Activated CD8-positive, alpha-beta memory T cell treated with anti-CD3 and anti-CD28 coated beads for 1 hour (primary cell): ENCODE measurements around the gene GDPGP1.
A peak's percentile ranks its signal among the peaks of the same experiment; 100 is the strongest.
"Not testable (repeated sequence)": the region's sequence is repeated elsewhere in the genome, so short reads cannot be mapped to it uniquely, and the experiment has no call there.

Experiments
- DNase-seq, 2 donors: peaks; one replicate each; pipeline ENCODE4 v3.0.0-alpha.2; 2020; ENCODE audit warnings: low read depth in 1 of 2; ENCODE audit errors: extremely low read depth in 1 of 2

Gene GDPGP1

DNA sequence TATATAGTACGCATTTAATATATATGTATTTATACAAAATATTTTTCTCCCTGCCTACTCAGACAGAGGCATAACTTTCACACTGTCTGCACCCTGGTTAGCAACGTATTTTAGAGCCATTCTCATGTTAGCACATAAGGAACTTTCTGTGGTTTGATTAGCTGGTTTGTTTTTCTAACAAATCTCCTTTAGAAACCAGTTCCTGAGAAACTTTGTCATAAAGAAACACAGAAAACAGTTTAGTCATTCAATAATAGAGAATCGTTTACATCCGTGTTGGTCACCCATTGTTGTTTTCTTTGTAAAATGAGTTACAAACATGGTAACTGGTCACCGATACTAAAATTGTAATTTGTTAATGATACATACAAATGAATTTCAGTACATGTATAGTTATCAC lies 25.5 kb downstream of the GDPGP1 start:
- no peak for DNase-seq

- DNase-seq = not testable (repeated sequence)
These were observed 26.7 kb downstream of the GDPGP1 start for GRCh38 chr15:90260731-90261130.

DNA sequence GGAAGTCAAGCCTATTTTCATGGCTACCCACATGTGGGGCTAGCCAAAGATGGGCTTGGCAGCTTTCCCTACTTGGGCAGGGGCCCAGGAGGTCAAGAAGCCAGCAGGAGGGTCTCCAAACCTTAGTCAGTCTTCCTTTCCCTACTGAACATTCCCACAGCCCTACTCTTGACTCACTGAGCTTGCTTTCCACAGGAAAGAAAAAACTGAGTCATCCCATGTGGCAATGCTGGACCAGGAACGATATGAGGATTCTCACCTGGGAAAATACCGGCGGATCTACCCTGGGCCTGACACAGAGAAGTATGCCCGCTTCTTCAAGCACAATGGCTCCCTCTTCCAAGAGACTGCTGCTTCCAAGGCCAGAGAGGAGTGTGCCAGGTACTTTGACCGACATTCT lies 27.8 kb downstream of the GDPGP1 start:
- DNase-seq = no peak

DNA sequence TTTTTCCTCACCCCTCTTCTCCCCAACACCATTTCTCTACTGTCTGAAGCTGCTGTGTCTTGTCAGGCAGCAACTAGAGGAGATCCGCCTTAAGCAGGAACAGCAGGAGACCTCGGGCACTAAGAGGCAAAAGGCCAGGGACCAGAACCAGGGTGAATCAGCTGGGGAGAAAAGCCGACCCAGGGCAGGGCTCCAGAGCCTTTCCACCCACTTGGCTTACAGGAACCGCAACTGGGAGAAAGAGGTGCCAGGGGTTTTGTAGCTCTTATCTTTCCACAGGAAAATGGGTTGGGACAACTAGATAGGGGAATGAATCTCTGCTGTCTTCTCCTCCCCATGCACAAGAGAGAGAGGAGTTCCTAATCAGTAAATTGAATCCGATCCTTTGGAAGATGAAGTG lies 28.4 kb downstream of the GDPGP1 start:
- DNase-seq = no peak

GRCh38 chr15:90264671-90265070 lies 30.7 kb downstream of the GDPGP1 start:
- no peak for DNase-seq

DNA sequence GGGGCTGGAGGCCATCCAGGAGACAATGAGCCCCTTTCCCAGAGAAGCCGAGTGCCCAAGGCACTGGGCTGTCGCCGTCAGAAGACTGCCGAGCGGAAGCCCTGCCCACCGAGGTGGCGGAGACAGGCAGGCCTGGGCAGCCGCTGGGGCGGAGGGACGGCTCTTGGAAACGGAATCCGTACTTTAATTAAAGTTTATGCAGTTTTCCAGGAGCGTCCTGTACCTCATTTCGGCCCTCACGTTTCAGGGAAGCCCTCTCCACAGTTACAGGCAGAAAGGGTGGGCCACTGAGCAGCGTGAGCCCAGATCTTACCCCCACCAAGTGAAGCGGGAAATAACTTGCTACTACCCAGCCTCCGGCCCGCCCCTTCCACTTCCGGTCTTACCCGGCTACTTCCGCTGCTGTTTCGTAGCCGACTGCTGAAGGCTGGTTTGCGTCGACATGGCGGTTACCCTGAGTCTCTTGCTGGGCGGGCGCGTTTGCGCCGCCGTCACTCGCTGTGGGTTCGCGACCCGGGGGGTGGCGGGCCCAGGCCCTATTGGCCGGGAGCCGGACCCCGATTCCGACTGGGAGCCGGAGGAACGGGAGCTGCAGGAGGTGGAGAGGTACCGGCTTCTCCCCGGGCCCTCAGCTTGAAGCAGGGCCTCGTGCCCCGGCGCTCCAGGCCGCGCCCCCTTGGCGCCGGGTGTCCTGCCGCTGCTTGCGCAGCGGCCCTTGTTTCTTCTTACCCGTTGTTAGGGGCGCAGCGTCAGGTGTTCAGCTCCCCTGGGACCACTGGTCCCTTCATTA lies 31.5 kb downstream of the GDPGP1 start, which contains the start of gene NGRN:
Gene NGRN, plus strand, starts transcription at position 402 of the 790 bp plus-strand sequence. Its CDS starts 41 bp downstream, at position 443.
- peak; percentile 79 to 84 for DNase-seq

DNA sequence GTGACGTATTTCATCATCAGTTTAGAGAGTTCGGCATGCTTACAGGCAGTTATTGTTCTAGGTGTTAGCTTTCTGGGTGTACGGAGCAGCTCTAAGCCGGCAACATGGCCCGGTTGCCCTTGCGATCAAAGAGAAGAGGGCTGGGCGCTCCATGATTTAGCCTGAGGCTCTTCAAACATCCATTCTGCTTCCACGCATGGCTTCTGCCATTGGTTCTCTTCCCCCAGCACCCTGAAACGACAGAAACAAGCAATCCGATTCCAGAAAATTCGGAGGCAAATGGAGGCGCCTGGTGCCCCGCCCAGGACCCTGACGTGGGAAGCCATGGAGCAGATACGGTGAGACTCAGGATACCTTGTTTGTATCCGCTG lies 32.0 kb downstream of the GDPGP1 start:
- DNase-seq = no peak

DNA sequence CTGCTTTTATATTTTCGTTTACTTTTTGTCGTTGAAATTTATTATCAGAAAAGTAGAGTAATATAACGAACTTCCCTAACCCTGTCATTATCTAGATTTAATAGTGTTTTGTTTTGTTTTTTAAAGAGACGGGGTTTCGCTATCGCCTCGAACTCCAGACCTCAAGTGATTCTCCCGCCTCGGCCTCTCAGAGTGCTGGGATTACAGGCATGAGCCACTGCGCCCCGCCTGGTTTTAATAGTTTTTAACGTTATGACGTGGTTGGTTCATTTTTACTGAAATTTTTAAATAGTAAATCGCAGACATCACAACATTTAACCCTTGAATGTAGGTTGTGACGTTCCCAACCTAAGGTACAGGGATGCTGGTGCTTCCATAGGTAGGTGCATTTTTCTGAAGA lies 32.5 kb downstream of the GDPGP1 start:
- DNase-seq = no peak

DNA sequence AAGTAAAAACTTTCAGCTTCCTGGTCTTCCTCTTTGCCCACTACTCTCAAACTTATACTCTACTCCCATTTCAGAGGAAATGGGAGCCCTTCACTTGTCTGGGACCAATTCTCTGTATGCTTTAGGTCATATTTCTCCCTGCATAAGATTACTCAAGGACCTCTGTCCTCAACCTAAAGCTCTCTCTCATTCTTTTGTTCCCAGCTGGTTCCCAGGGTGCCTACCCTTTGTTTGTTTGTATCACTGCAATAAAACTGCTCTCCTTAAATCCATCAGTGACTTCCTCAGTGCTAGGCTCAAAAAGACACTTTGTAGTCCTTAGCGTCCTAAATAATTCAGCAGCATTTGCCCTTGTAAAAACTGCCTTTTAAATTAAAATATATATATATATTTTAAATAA lies 34.4 kb downstream of the GDPGP1 start:
- no peak for DNase-seq

GRCh38 chr15:90270502-90271150 lies 36.6 kb downstream of the GDPGP1 start:
- no peak for DNase-seq

- DNase-seq = no peak
These were observed 37.6 kb downstream of the GDPGP1 start for GRCh38 chr15:90271459-90272166.

- DNase-seq = not testable (repeated sequence)
These were observed 44.5 kb downstream of the GDPGP1 start for GRCh38 chr15:90278467-90278866.

DNA sequence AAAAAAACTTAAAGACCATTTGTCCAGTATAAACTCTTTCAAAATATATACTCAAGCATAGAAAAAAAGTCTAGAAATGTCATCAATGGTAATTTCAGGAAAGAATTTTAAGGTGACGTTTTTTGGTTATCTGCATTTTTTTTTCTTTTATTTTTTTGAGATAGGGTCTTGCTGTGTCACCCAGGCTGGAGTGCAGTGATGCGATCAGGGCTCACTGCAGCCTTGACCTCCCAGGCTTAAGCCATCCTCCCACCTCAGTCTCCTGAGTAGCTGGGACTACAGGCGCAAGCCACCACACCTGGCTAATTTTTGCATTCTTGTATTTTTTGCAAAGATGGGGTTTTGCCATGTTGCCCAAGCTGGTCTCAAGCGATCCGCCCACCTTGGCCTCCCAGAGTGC lies 46.7 kb downstream of the GDPGP1 start:
- DNase-seq = not testable (repeated sequence)

DNA sequence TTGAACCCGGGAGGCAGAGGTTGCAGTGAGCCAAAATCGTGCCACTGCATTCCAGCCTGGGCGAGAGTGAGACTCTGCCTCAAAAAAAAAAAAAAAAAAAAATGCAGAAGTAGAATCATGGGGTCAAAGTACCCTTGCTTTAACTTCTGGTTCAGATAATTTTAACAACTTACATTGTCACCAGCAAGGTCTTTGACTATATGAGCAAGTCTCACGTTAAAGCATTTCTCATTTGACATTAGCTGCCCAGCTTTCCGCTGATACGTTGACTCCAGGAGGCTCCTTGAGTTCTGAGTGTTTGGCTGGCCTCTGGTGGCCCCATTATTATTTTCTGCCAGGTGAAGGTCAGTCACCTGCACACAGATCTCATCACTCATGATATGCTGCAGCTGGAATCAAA lies 47.6 kb downstream of the GDPGP1 start:
- not testable (repeated sequence) for DNase-seq

DNA sequence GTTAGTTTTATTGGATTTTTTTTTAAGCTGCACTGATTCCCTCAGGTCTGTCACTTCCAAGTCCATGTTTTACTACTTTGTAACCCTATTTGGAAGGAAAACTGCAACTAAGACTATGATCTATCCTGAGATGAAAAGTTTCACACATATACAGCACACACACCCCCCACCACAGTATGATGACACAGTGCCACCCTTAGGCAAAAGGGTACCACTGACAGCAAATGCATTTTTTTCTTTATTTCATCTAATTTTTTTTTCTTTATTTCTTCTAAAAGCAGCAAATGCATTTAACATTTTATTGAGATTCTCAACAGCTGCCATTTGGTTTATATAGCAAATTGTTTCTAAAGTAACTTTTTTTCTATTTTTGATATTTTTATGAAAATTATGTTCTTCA lies 52.7 kb downstream of the GDPGP1 start:
- DNase-seq = no peak

- no peak for DNase-seq
These were observed 53.1 kb downstream of the GDPGP1 start for GRCh38 chr15:90287101-90287500.

DNA sequence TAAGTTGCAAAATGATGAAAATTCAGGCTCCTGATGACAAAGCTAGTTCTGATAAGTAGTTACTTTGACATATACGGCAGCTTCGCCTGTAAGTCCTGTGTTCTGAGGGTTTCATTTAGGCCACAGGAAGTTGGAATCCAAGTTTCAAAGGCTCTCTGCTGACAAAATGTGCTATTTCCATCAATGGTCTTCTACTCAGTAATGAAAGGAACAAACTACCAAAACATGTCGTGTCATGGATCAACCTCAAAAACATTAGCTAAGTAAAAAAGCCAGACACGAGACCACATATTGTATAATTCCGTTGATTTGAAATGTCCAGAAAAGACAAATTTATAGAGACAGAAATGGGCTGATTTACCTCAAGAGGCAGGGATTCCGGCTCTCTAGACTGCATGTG lies 53.9 kb downstream of the GDPGP1 start:
- no peak for DNase-seq

- no peak for DNase-seq
These were observed 57.8 kb downstream of the GDPGP1 start for GRCh38 chr15:90291679-90292356.

DNA sequence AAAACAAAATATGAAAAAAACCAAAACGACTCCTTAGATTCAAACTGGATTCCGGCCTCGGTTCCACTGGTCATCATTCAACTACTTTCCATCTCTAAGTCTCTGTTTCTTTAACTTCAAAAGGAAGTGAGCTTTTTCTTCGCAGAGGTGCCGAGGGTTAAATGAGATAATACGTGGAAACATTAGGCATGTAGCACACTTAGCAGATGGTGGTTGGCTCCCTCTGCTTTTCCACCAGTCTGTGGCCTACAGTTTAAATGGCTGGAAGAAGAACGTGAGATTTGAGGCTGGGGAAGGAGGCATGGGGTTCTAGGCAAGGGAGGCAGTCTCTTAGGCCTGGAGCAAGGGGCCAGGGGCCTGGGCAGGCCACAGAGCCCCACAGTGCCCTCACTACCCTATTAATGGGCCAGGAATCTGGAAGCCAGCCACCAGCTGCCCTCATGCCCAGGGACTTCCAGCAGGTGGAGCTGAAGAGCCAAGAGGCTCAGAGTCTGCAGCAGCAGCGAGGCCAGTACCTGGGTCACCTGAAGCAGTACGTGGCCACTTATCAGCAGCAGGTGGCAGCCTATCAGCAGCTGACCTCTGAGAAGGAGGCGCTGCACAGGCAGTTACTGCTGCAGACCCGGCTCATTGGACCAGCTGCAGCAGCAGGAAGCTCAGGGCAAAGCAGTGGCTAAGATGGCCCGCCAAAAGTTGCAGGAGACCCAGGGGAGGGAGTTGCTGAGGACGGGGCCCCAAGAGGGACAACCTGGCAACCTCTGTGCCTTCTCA lies 59.2 kb downstream of the GDPGP1 start:
- peak; percentile 20 to 51 for DNase-seq

DNA sequence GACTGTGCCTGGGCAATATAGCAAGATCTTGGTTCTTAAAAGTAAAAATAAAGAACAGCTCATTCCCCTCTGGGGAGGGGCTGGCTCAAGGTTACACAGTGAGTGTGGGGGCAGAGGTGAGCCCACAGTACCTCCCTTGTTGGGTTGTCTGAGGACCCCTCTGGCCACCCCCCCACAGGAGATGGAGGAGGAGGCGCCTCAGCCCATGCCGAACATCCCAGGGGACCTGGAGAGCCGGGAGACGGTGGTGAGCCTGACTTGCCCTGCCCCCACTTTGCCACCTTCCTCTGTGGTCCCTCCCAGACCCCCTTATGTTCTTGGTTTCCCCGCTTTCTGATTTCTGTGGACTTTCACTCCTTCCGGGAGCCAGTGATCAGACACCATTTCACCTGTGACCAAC lies 60.1 kb downstream of the GDPGP1 start:
- DNase-seq = no peak
